Endothelial cell of umbilical vein (primary cell): ENCODE data around the gene NEURL1B. TPM values are rescaled to one million over a fixed set of nuclear protein-coding genes. Genes with fewer than 3 reads are reported as not detected.

Experiments
- BruUV-seq: library from RNA; stranded (reverse); fragments of 400-500 nt; replicated peaks from 2 replicates; lab custom pipeline; 2021; lab: Mats Ljungman, UMichigan
- CTCF ChIA-PET: fragments of 300-600, 350-600 bp; sonication (Branson Sonifier 250); formaldehyde crosslinking; loops from one replicate; lab custom pipeline; 2021; ENCODE audit warnings: antibody characterized with exemption, inconsistent platforms; lab: Charles Lee
- POLR2A ChIA-PET: fragments of 300-600, 350-600 bp; sonication (Branson Sonifier 250); formaldehyde crosslinking; loops from one replicate; lab custom pipeline; 2021; ENCODE audit warnings: antibody characterized with exemption, inconsistent platforms; lab: Charles Lee
- DNase-seq: peaks from one replicate; pipeline ENCODE4 v3.0.0-alpha.2; 2011; ENCODE audit warnings: low read depth, low spot score
- FAIRE-seq: peaks from 2 replicates; lab custom pipeline; 2011; peaks lifted over from hg19 to GRCh38; lab: Jason Lieb, UNC
- H2AFZ ChIP-seq: 2 replicates; pipeline ENCODE4 v1.6.0; 2012; ENCODE audit warnings: low read depth, low read length, control low read depth, inconsistent platforms
- H3K27ac ChIP-seq: 2 replicates; pipeline ENCODE4 v1.5.1; 2011; ENCODE audit warnings: low read depth, mild to moderate bottlenecking, control low read depth, low read length, moderate library complexity; ENCODE audit not compliant: insufficient read depth
- H3K27me3 ChIP-seq, 2 experiments: 2 replicates each; pipeline versions ENCODE4 v1.6.0 to v1.6.1; 2011; ENCODE audit warnings: low read length in 2 of 2, mixed read lengths in 1 of 2; ENCODE audit not compliant: control insufficient read depth in 2 of 2, insufficient read depth in 2 of 2
- H3K36me3 ChIP-seq, 2 experiments: 2 replicates in 1 of 2; 3 replicates in 1 of 2; pipeline ENCODE4 v1.5.1; 2011; ENCODE audit warnings: low read length in 2 of 2, mild to moderate bottlenecking in 1 of 2, moderate library complexity in 1 of 2; ENCODE audit not compliant: control insufficient read depth in 2 of 2, insufficient read depth in 2 of 2; ENCODE audit errors: extremely low read depth in 1 of 2
- H3K4me1 ChIP-seq: 3 replicates; pipeline ENCODE4 v1.5.1; 2011; ENCODE audit warnings: mild to moderate bottlenecking, low read length; ENCODE audit not compliant: control insufficient read depth, insufficient read depth; ENCODE audit errors: extremely low read depth
- H3K4me2 ChIP-seq: 2 replicates; pipeline ENCODE4 v1.6.1; 2011; ENCODE audit warnings: low read length, control low read depth, mixed read lengths; ENCODE audit not compliant: insufficient read depth
- H3K4me3 ChIP-seq, 3 experiments: fragments of 200-600 bp in 1 of 3; sonication (generic), shearing (Covaris generic) in 1 of 3; replicated peaks in 1 of 3; 2 replicates each; pipeline ENCODE4 v1.5.1; 2011 to 2016; ENCODE audit warnings: control low read depth in 3 of 3, low read length in 3 of 3, mild to moderate bottlenecking in 2 of 3, inconsistent platforms in 1 of 3, low read depth in 1 of 3, moderate library complexity in 1 of 3; ENCODE audit not compliant: insufficient read depth in 1 of 3
- H3K79me2 ChIP-seq: 2 replicates; pipeline ENCODE4 v1.6.0; 2012; ENCODE audit warnings: low read length, inconsistent platforms; ENCODE audit not compliant: control insufficient read depth, insufficient read depth
- H3K9ac ChIP-seq: replicated peaks from 2 replicates; pipeline ENCODE3; 2011; ENCODE audit warnings: low read length, control low read depth; ENCODE audit not compliant: insufficient read depth; ENCODE audit errors: extremely low read depth
- H3K9me1 ChIP-seq: replicated peaks from 3 replicates; pipeline ENCODE4 v1.6.0; 2011; ENCODE audit warnings: mild to moderate bottlenecking, low read length; ENCODE audit not compliant: control insufficient read depth, insufficient read depth; ENCODE audit errors: extremely low read depth
- H3K9me3 ChIP-seq: replicated peaks from 2 replicates; pipeline ENCODE4 v1.5.1; 2012; ENCODE audit warnings: low read length, inconsistent platforms; ENCODE audit not compliant: control insufficient read depth, insufficient read depth
- H4K20me1 ChIP-seq: replicated peaks from 2 replicates; pipeline ENCODE3; 2011; ENCODE audit warnings: mild to moderate bottlenecking, low read length; ENCODE audit not compliant: control insufficient read depth, insufficient read depth; ENCODE audit errors: extremely low read depth
- EZH2 ChIP-seq: IDR thresholded peaks from 2 replicates; pipeline ENCODE4 v1.6.1; 2012; ENCODE audit warnings: borderline replicate concordance, low read depth, mild to moderate bottlenecking, moderate library complexity, low read length, inconsistent platforms; ENCODE audit not compliant: severe bottlenecking
- FOS ChIP-seq: IDR thresholded peaks from 2 replicates; pipeline ENCODE4 v1.6.1; 2011; ENCODE audit warnings: mild to moderate bottlenecking, low read length, moderate library complexity, borderline replicate concordance; ENCODE audit not compliant: insufficient read depth
- GATA2 ChIP-seq: IDR thresholded peaks from 2 replicates; pipeline ENCODE4 v1.7.0; 2011; ENCODE audit warnings: low read depth, mild to moderate bottlenecking, moderate library complexity, mixed read lengths, low read length; ENCODE audit not compliant: insufficient read length, insufficient read depth
- JUN ChIP-seq: IDR thresholded peaks from 2 replicates; pipeline ENCODE4 v1.6.1; 2011; ENCODE audit warnings: borderline replicate concordance, low read depth; ENCODE audit not compliant: insufficient read length, insufficient read depth
- MAX ChIP-seq: IDR thresholded peaks from 2 replicates; pipeline ENCODE4 v1.6.1; 2011; ENCODE audit not compliant: insufficient read depth, insufficient read length
- MYC ChIP-seq: IDR thresholded peaks from one replicate; pipeline ENCODE4 v1.6.1; 2011; ENCODE audit warnings: mild to moderate bottlenecking, low read depth, low read length
- POLR2A ChIP-seq: IDR thresholded peaks from 2 replicates; pipeline ENCODE4 v1.6.1; 2012; ENCODE audit warnings: low read depth, mild to moderate bottlenecking, control low read depth, low read length
- POLR2AphosphoS5 ChIP-seq: IDR thresholded peaks from 2 replicates; pipeline ENCODE4 v1.6.1; 2012; ENCODE audit warnings: low read depth, mild to moderate bottlenecking, control low read depth, low read length, moderate library complexity; ENCODE audit not compliant: insufficient read depth
- dilution Hi-C: fragments of 300-500 bp; cut with MboI; formaldehyde crosslinking; loops from one replicate; pipeline ENCODE4 v1.15.0; 2019; ENCODE audit warnings: low sequenced_read_pairs; ENCODE audit not compliant: extremely low pct_ligation_motif_present
- intact Hi-C: fragments of 100-400 bp; cut with micrococcal nuclease; formaldehyde crosslinking; loops from one replicate; pipeline ENCODE4 v1.10.0; 2022
- polyA plus RNA-seq, 4 experiments: library from polyadenylated mRNA; depleted of rRNA in 3 of 4; stranded (reverse) in 3 of 4; unstranded in 1 of 4; fragments of >200 nt; gene quantifications; 2 replicates each; pipeline versions ENCODE4 v1.2.1 to v1.2.3, GENCODE V29; 2011 to 2012; ENCODE audit warnings: missing spikeins in 1 of 4
- total RNA-seq: library from RNA; stranded (reverse); gene quantifications from 2 replicates; pipeline ENCODE4 v1.2.3, GENCODE V29; 2021
- TF ChIP-seq, protein P1 (sequence below), 2 donors: IDR thresholded peaks; 1 replicate in 1 of 2; 2 replicates in 1 of 2; pipeline ENCODE4 v1.5.1; 2011; ENCODE audit warnings: low read length in 2 of 2, mild to moderate bottlenecking in 2 of 2, moderate library complexity in 2 of 2, control low read depth in 1 of 2, inconsistent platforms in 1 of 2, low read depth in 1 of 2; ENCODE audit not compliant: insufficient read depth in 1 of 2; ENCODE audit errors: extremely low read depth in 1 of 2

Gene NEURL1B
- total and polyA plus RNA-seq, 2 donors (not counting 3 experiments of a cell fraction or from before 2014, with no cell fraction given) = 0.44 to 1.6 TPM

DNA sequence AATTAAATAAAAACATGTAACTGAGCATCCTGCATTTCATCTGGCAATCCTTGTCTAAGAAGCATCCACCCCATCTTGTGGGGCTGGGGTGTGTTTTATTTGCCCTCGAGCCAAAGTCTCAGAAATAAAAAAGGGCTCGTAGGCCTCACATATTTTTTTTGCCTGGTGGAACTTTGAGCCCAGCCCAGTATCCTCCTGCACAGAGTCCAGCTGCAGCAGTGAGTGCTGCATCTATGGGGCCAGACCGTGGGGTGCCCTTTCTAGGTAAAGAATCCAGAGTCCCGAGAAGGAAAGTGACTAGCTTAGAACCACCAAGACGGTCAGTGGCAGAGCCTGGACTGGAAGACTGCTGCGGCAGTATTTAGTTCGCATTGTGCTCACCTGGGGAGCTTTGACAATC lies 33.1 kb downstream of the NEURL1B start:
- POLR2A ChIA-PET = no interaction called here
- dilution Hi-C loops (no loop called here), intact Hi-C loops (no loop called here)
- DNase-seq = no peak
- H3K36me3 ChIP-seq = no peaks in the 10 kb centered on the region
- H3K4me3 ChIP-seq = no peak overlapping the region
- no peaks in the 10 kb centered on the region for H3K9me3 ChIP-seq
- no peaks in the 10 kb centered on the region for H4K20me1 ChIP-seq
- no peaks in the 10 kb centered on the region for H3K79me2 ChIP-seq
- H3K4me2 ChIP-seq = no peak overlapping the region
- no peak for TF ChIP-seq MYC
- no peak for TF ChIP-seq MAX
- no peak for TF ChIP-seq POLR2AphosphoS5
- TF ChIP-seq FOS = no peak
- TF ChIP-seq, protein P1, sequence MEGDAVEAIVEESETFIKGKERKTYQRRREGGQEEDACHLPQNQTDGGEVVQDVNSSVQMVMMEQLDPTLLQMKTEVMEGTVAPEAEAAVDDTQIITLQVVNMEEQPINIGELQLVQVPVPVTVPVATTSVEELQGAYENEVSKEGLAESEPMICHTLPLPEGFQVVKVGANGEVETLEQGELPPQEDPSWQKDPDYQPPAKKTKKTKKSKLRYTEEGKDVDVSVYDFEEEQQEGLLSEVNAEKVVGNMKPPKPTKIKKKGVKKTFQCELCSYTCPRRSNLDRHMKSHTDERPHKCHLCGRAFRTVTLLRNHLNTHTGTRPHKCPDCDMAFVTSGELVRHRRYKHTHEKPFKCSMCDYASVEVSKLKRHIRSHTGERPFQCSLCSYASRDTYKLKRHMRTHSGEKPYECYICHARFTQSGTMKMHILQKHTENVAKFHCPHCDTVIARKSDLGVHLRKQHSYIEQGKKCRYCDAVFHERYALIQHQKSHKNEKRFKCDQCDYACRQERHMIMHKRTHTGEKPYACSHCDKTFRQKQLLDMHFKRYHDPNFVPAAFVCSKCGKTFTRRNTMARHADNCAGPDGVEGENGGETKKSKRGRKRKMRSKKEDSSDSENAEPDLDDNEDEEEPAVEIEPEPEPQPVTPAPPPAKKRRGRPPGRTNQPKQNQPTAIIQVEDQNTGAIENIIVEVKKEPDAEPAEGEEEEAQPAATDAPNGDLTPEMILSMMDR (IDR thresholded peaks at IDR 0.05; ENCODE audit: extremely low read depth in 1 of 2, insufficient read depth in 1 of 2, low read depth in 1 of 2, low read length in 2 of 2) = no peak
- no peak for TF ChIP-seq EZH2
- no peak for TF ChIP-seq POLR2A
- TF ChIP-seq JUN = no peak
- no peak for TF ChIP-seq GATA2
- no peak overlapping the region for H3K27ac ChIP-seq
- no peaks in the 10 kb centered on the region for H3K9me1 ChIP-seq
- CTCF ChIA-PET = no interaction called here
- no peak overlapping the region for H2AFZ ChIP-seq
- FAIRE-seq = no peak
- H3K9ac ChIP-seq = no peak overlapping the region
- peaks cover 0 to 4% of the 10 kb centered on the region in 2 experiments for H3K27me3 ChIP-seq
- no peaks in the 10 kb centered on the region for H3K4me1 ChIP-seq
- BruUV-seq = no TSS peak
